ENCODE measurements around the gene EIF4G2. TPM values are rescaled to one million over a fixed set of nuclear protein-coding genes. Genes with fewer than 3 reads are reported as not detected.

The EIF4G2 gene
- total RNA-seq, 4 donors from 2014 or later = 316 to 656 (median 355) TPM

DNA sequence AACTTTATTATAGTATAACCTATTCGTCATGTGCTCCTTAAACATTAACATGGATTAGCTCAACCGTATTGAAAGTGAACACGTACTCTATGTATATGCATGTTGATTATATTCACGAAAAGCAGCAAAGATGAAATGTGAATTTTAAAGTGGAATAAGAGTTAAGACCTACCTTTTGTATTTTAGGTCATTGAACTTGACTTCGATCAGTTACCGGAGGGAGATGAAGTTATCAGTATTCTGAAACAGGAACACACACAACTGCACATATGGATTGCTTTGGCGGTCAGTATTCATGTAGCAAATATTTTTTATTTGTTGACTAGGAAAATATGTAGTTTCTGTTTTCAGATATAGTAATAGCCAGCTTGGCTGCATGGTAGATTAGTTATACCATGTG is 56.2 kb downstream of the EIF4G2 start:
- TF ChIP-seq, protein P1, sequence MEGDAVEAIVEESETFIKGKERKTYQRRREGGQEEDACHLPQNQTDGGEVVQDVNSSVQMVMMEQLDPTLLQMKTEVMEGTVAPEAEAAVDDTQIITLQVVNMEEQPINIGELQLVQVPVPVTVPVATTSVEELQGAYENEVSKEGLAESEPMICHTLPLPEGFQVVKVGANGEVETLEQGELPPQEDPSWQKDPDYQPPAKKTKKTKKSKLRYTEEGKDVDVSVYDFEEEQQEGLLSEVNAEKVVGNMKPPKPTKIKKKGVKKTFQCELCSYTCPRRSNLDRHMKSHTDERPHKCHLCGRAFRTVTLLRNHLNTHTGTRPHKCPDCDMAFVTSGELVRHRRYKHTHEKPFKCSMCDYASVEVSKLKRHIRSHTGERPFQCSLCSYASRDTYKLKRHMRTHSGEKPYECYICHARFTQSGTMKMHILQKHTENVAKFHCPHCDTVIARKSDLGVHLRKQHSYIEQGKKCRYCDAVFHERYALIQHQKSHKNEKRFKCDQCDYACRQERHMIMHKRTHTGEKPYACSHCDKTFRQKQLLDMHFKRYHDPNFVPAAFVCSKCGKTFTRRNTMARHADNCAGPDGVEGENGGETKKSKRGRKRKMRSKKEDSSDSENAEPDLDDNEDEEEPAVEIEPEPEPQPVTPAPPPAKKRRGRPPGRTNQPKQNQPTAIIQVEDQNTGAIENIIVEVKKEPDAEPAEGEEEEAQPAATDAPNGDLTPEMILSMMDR (IDR thresholded peaks at IDR 0.05; ENCODE audit: low read depth) = no peak

DNA sequence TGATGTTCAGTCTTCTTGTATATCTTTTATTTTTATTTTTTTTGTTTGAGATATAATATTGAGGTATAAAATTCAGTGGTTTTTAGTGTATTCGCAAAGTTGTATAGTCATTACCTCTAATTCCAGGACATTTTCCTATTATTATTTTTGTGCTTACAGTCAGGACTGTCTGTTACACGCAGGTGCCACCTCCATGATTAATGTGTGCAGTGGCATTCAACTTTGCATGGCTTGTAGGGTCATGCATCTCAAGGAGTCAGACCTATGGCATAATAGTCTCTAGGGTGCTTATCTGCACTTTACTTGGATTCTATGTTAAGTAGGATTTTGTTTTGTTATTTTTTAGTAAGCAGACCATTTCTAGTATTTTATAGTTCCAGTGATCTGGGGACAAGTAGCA is 56.7 kb downstream of the EIF4G2 start:
- TF ChIP-seq, protein P1 (IDR thresholded peaks at IDR 0.05; ENCODE audit: low read depth) = no peak

DNA sequence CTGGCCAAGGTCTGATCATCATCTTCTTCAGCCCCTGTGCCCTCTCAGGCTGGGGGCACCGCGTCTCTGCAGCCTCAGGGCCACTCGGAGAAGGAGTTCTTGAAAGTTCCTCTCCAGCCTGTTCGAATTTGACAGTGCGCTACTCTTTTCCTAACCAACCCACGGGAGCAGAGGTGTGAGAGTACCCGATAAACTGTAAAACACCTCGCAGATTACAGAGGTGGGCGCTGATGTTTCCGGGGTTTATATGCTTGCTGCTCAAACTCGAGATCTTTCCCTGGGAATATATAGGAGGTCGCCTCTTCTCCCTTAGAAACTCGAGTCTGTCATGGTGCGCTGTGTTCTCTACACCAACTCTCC is 57.2 kb downstream of the EIF4G2 start:
- TF ChIP-seq, protein P1 (IDR thresholded peaks at IDR 0.05; ENCODE audit: low read depth) = no peak

DNA sequence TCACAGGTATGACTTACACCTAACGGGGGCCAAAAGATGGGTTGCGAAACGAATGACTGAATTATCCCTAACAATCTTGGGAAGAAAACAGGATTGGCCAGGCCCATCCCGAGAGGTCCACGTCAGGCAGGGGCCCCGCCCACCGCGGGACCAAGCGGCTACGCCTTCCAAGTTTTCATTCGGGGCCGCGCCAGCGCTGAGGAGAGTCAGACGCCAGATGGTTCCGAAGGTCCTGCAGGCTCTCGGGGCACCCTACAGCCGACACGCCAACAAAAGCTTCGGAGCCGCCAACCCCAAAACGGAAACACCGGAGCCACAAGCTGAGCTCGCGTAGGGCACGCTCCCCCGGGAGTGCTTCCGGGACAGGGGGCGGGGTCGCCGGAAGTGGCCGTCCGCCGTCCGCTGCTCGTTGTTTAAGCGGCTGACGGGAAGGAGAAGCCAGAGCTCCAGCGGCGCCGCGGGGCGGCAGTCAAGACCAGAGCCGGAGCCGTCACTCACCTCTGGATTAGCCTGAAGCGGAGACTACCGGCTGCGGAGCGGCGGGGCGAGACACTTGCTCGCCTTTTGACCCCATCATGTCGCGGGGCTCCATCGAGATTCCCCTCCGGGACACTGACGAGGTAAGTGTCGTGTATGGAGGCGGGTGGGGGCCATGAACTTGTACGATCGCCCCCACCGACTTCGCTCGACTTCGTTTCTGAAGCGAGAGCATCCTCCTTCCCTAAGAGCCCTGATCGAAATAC is 57.7 kb downstream of the EIF4G2 start, which contains the start of gene CTR9:
Gene CTR9, plus strand, starts transcription at position 409 of the 743 bp plus-strand sequence. Its CDS starts 167 bp downstream, at position 576.
- TF ChIP-seq, protein P1 (IDR thresholded peaks at IDR 0.05; ENCODE audit: low read depth) = no peak

DNA sequence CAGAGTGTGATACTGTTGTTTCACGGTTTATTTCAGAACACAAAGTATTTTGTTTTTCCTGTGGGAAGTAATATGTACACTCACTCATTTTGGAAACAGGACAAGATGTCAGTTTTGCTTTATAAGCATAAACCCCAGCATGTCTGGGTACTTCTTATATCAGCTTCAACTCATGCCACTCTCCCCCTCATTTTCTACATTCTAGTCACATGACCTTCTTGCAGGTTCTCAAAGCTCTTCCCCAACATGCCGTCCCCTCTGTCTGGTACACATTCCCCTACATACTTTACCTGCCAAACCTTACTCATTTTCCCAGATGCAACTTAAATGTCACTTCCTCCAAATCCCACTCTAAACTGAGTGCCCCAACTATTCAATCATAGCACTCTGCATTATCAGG is 59.2 kb downstream of the EIF4G2 start:
- TF ChIP-seq, protein P1 (IDR thresholded peaks at IDR 0.05; ENCODE audit: low read depth) = no peak

DNA sequence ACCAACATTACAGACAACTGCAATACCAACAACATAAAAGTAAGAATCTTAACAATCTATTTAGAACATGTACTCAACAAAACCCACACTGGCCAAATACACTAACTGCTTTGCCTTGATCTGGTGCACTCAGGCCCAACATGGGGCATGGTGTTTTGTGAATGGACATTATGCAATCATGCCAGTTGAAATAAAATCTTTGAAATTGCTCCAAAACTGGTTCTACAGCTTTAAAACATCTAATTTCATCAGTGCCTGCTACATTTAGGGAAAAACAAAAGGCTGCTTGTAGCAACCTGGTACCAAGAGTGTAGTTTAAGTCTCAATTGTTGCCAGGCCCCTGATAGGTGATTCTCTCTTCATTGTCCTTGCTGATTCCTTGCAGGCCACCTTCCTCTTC is 61.0 kb downstream of the EIF4G2 start:
- TF ChIP-seq, protein P1 (IDR thresholded peaks at IDR 0.05; ENCODE audit: low read depth) = no peak

Small RNA genes lying within 50 kb of the gene (small RNA-seq; reads per million reads assigned to genes)
- not detected for gene SNORD97

Other genes starting within 250 kb of the EIF4G2 start
- gene LYVE1, start 240.3 kb downstream of the EIF4G2 start, total RNA-seq = 100 to 1,000 TPM; 110 to 428 (median 207) TPM
- 10 to 100 TPM in 2 of 4 donors, 1 to 10 TPM in 2; 5.5 to 18.3 (median 10.5) TPM for gene IRAG1, start 115.2 kb downstream of the EIF4G2 start, total RNA-seq
- gene CTR9, start 57.7 kb downstream of the EIF4G2 start, total RNA-seq = 10 to 100 TPM; 20.3 to 28.7 (median 22.7) TPM
- gene ZBED5, start 49.1 kb upstream of the EIF4G2 start, total RNA-seq = 10 to 100 TPM; 24.9 to 34.9 (median 30.5) TPM

Measured in subcutaneous adipose tissue (tissue), 4 donors.